HG03439 (cell line): Measurements from ENCODE around the gene PTPRS.

Experiments used
- ATAC-seq: cut with Tn5 transposase; IDR thresholded peaks from one replicate; pipeline ENCODE4 v1.9.1; 2021; ENCODE audit warnings: mild to moderate bottlenecking, moderate library complexity; ENCODE audit not compliant: unreplicated experiment

The PTPRS gene

DNA sequence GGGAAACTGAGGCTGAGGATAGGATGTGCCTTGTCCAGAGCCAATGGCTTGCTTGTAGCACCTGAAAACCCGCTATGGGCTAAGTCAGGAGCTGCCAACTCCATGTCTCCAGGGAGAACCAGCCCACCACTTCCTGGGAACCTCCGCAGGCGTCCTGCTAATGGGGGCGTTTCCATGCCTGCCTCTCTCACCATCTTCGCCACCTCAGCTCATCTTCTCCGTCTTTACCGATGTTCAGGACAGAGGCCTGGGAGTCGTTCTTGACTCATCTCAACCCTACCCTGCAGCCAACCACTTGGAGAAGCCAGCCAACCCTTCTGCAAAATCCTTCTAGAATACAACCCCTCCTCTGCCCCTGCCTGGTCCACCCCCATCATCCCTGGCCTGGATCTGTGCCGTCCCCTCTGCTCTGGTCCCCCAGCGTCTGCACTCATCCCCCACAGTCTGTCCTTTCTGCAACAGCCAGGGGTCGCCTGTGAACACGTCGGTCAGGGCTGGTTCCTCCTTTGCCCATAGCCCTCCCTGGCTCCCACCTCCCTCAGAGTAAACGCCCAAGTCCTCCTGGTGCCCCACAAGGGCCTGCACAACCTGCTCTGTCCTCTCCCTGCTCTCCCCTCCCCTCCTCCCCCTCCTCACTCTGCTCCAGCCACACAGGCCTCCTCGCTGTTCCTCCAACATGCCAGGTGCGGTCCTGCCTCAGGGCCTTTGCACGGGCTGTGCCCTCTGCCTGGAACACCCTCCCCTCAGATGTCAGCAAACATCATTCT is 31.0 kb downstream of the PTPRS start:
- ATAC-seq, result no peak

DNA sequence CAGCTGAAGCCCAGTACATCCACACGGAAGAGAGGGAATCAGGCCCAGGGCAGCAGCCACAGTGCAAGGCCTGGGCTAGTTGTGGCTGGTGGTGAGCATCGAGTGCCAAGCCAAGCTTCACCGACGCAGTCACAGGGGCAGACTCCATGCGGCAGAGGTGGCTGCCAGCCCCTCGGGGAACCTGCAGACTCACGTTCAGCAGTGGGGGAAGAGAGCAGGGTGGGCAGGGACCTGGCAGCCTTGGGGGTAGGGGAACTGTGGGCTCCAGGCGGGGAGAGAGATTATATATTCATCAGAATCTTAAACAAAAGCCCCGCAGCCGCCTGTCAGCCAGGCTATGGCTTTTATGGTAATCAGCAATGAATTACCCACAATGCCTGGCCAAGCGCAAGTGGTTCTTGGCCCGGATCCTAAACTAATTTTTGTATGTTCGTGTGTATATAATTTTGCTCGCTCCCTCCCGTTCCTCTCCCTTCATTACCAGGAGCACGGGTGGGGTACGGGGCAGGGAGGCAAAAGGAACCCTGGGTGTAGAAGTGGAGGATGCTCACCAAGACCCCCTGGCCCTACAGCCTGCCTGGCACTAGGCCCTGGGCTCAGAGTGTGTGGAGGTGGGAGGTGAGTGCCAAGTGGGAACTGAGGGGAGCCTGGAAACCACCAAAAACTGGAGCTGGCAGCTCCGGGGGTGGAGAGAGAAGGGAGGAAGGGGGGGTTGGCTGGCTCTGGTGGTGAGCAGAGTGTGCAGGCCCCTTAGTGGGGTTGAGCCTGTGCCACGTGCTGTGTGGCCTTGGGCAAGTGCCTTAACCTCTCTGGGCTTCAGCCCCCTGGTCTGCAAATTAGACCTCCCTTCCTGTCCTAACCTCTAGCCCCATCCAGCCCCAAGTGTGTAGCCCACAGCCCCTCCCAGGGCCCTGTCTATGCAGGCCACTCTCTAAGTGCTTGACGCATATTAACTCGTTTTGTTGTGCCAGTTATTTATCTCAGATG is 31.9 kb downstream of the PTPRS start:
- ATAC-seq, result no peak

GRCh38 chr19:5307655-5308054 is 33.0 kb downstream of the PTPRS start:
- no peak for ATAC-seq

GRCh38 chr19:5305163-5305562 is 35.4 kb downstream of the PTPRS start:
- no peak for ATAC-seq

DNA sequence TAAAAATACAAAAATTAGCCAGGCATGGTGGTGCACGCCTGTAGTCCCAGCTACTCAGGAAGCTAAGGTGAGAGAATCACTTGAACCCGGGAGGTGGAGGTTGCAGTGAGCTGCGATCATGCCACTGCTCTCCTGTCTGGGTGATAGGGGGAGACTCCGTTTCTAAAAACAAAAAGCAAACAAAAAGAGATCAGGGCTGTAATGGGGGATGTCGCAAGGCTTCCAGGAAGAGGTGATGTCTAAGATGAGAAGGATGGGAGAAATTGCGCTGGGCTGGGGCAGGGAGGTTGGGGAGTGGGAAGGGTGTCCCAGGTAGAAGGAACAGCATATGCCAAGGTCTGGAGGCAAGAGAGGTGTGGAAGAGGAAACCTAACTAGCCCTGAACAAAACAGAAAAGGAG is 36.1 kb downstream of the PTPRS start:
- ATAC-seq, result no peak

- ATAC-seq, result no peak
Observed at GRCh38 chr19:5303208-5303607, 37.4 kb downstream of the PTPRS start.

GRCh38 chr19:5302396-5302795 is 38.2 kb downstream of the PTPRS start:
- ATAC-seq, result no peak

DNA sequence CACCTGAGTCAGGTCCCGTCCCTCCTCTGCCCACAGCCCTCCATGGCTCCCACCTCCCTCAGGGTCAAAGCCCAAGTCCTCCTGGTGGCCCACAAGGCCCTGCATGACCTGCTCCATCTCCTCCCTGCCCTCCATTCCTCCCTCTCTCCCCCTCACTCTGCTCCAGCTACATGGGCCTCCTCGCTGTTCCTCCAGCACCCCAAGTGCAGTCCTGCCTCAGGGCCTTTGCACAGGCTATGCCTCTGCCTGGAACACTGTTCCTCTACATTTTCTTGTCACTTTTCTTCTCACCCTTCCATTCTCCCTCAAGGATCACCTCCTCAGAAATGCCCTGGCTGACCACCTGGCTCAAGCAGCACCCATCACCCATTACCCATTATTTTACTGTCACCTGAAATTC is 41.5 kb downstream of the PTPRS start:
- no peak for ATAC-seq

GRCh38 chr19:5298471-5298901 is 42.1 kb downstream of the PTPRS start:
- ATAC-seq, result no peak

DNA sequence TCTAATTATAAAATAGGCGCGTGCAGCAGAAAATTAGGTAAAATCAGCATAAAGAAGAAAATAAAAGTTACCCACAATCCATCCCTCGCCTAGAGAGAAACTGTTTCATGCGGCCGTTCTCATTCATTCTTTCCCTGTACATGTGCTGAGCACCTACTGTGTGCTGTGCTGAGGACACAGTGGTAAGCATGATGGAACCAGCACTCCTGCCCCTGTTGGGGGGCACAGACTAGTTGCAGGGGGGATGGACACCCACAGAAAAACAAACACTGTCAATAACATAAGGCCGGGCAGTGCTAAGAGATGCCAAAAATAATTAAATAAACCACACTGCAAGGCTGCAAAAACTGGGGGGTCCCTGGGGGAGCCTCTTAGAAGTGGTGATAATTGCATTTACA is 43.3 kb downstream of the PTPRS start:
- ATAC-seq, result no peak

GRCh38 chr19:5296457-5297271 is 43.9 kb downstream of the PTPRS start:
- no peak for ATAC-seq

GRCh38 chr19:5296021-5296420 is 44.6 kb downstream of the PTPRS start:
- no peak for ATAC-seq

- no peak for ATAC-seq
Observed at GRCh38 chr19:5294403-5295160, 46.0 kb downstream of the PTPRS start.

DNA sequence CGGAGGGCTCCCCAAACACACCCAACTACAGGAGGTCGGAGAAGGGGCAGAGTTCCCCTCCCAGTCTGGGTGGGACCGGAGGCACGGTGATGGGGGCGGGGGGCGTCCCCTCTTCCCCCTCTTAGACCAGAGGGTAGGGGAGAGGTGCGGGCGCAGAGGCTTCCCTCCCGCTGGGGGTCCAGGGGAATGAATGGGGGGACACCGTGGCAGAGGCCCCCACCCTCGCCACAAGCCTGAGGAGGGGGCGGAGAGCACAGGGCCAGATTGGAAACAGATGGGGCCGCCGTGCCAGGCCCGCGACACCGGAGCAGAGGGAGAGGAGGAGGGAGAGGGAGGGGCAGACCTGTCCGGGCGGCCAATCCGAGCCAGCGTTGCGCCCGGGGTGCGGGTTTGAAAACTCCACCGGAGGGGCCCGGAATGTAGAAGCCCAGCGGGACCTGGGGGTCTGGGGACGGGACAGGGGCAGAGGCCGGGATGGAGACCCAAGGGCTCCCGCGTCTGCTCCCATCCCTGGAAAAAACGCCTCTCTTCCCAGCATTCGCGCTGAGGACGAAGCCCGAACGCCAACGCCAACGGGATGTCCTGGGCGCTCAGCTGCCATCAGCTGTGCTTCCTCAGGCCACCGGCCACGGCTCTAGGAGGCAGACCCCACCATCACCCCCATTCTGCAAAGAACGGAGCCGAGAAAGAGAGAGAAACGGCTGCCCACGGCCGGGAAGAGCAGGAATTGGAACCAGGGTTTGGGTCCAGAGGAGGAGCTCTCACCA is 46.8 kb downstream of the PTPRS start:
- no peak for ATAC-seq

GRCh38 chr19:5292822-5293611 is 47.6 kb downstream of the PTPRS start:
- no peak for ATAC-seq

DNA sequence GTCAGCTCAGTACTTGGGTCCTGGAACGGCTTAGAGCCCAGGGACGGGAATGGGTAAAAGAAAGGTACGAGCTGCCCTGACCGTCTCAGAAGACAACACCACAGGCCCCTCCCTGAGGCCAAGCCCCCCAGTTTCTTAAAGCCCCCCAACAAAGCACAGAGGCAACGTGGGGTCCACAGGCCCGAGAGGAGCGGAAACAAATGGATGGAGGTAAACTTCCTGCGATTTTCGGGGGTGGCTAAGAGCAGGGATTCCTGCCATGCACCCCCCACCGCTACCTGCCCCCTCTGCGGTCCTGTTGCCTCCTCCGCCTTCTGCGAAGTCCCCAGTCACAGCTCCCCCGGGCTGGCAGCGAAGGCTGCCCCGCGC is 48.2 kb downstream of the PTPRS start:
- no peak for ATAC-seq

DNA sequence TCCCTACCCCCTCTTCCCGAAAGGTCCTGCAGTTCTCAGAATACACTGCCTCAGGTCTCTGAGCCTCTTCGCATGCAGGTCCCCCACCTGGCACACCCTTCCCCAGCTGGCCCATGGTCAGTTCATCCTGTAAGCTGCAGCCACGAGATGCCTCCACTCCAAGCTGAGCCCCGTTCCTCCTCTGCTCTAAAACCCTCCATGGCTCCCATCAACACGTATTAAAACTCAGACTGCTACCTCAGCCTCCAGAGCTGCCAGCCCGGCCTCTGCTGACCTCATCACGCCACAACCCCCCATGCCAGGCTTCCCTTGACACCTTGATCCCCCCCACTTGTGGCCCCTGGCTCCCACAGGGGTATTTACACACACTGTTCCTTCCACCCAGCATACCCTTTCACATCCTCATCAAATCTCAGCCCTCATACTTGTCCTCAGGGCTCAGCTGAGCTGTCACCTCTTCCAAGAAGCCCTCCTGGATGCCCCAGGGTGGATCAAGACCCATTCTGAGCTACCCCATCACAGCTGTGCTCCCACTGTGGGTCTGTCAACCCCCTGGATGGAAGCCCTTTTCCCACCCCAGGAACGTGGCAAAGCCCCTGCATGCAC is 48.9 kb downstream of the PTPRS start:
- ATAC-seq, result no peak
